22Rv1 (cell line): ENCODE measurements around the gene FRMD4B.

Experiments
- CTCF ChIP-seq: fragments of 450-650 bp; IDR thresholded peaks from 2 replicates; pipeline ENCODE4 v1.5.1; 2017; ENCODE audit warnings: mild to moderate bottlenecking
- ZFX ChIP-seq: fragments of 450-650 bp; IDR thresholded peaks from 2 replicates; pipeline ENCODE4 v1.6.1; 2017; ENCODE audit warnings: antibody characterized with exemption, borderline replicate concordance

GRCh38 chr3:69144631-69145245 is 241.2 kb downstream of the FRMD4B start:
- TF ChIP-seq CTCF (no peak), ZFX (no peak)
